Activated T-helper 17 cell treated with anti-CD3 and anti-CD28 coated beads, Interleukin-2, amount 50 U/mL, for 72 hours (primary cell): ENCODE measurements around the gene CIAO2A. TPM values are rescaled to one million over a fixed set of nuclear protein-coding genes. Genes with fewer than 3 reads are reported as not detected.
A peak's percentile ranks its signal among the peaks of the same experiment; 100 is the strongest.
"Not testable (repeated sequence)": the region's sequence is repeated elsewhere in the genome, so short reads cannot be mapped to it uniquely, and the experiment has no call there.

ENCODE experiments used
- ATAC-seq: fragments of 150-1000 bp; cut with Tn5 transposase; replicated peaks from 2 replicates; pipeline ENCODE4 v1.10.0; 2021; ENCODE audit warnings: mild to moderate bottlenecking, moderate library complexity
- H3K27ac Mint-ChIP-seq: one replicate; pipeline ENCODE4 v1.8.0; 2022; ENCODE audit warnings: mixed read lengths
- H3K27me3 Mint-ChIP-seq: one replicate; pipeline ENCODE4 v1.8.0; 2022; ENCODE audit warnings: mixed read lengths
- H3K36me3 Mint-ChIP-seq: one replicate; pipeline ENCODE4 v1.8.0; 2022; ENCODE audit warnings: low read depth, mild to moderate bottlenecking, mixed read lengths
- H3K4me1 Mint-ChIP-seq: one replicate; pipeline ENCODE4 v1.8.0; 2022; ENCODE audit warnings: mixed read lengths
- H3K4me3 Mint-ChIP-seq: one replicate; pipeline ENCODE4 v1.8.0; 2022; ENCODE audit warnings: mild to moderate bottlenecking, mixed read lengths
- H3K9me3 Mint-ChIP-seq: one replicate; pipeline ENCODE4 v1.8.0; 2022; ENCODE audit warnings: mixed read lengths
- total RNA-seq, 2 donors: library from RNA; stranded (reverse); gene quantifications; one replicate each; pipeline ENCODE4 v1.2.3, GENCODE V29; 2022

Gene CIAO2A
- total RNA-seq, 2 donors from 2014 or later: 71.7 to 99.1 TPM

DNA sequence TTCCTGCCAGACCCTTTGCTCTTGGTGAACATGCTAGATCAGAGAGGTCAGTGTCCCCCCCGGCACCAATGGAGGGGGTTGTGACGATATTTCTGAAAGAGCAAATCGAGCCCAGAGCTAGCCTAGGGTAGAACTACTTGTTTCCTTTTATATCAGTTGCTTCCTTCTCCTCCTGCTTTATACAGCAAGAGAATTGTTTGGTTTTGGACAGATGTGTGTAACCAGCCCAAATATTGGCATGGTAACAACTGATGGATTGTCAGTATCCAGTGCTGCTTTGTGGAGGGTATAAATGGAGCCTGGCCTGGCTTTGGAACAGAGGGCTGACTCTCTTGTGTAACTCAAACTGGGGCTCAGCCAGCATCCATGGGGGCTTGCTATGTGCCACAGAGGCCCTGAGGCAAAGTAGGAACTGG lies 29.3 kb upstream of the CIAO2A start:
- Mint-ChIP-seq H3K4me3 (no peak overlapping the region), H3K4me1 (no peaks in the 10 kb centered on the region)

DNA sequence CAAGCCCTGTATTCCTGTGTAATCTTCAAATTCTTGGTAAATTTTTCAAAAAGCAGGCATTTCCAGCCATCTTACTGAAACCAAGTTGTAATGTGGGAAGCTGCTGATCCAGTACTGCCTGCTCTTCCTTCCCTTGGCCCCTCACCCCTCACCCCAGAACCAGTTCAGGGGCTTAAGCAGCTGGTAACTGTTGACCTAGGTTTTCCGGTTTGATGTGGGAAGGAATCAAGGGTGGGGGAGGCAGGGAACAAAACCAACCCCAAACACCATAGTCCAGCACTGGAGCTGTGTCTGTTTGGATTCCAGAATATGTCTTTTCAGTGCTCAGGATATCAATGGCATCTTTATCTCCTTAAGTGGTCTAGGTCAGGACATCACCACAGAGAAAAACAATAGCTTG lies 28.8 kb upstream of the CIAO2A start:
- H3K27me3 Mint-ChIP-seq: no peaks in the 10 kb centered on the region
- peaks cover 100% of the 10 kb centered on the region for H3K36me3 Mint-ChIP-seq
- no peaks in the 10 kb centered on the region for H3K4me1 Mint-ChIP-seq
- H3K4me3 Mint-ChIP-seq: no peak overlapping the region
- no peak overlapping the region for H3K27ac Mint-ChIP-seq
- H3K9me3 Mint-ChIP-seq: no peaks in the 10 kb centered on the region
- no peak for ATAC-seq

More for the DNA sequence above, 29.3 kb upstream of the CIAO2A start:
- ATAC-seq: no peak
- no peaks in the 10 kb centered on the region for H3K9me3 Mint-ChIP-seq
- H3K27me3 Mint-ChIP-seq: no peaks in the 10 kb centered on the region
- H3K27ac Mint-ChIP-seq: no peak overlapping the region
- peaks cover 100% of the 10 kb centered on the region for H3K36me3 Mint-ChIP-seq

DNA sequence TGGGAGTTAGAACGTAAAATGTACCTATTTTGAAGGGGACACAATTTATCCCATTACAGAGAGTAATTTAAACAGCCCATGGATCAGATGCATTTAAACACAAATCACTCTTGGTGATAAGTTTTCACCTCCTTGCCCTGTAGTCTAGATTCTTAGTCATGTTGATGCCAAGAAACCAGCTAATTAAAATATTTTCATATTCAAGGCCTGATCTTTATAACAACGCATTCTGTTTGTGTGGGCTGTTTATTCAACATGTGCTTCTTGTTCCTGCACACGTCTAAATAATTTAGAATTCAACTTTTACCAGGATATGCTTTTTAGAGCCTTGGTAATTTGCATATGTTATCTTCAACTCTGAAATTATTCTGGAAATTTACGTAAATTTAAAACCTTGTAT lies 28.0 kb upstream of the CIAO2A start:
- no peaks in the 10 kb centered on the region for H3K27me3 Mint-ChIP-seq
- ATAC-seq: no peak
- no peak overlapping the region for H3K4me3 Mint-ChIP-seq
- H3K27ac Mint-ChIP-seq: no peak overlapping the region
- H3K9me3 Mint-ChIP-seq: no peaks in the 10 kb centered on the region
- H3K36me3 Mint-ChIP-seq: peaks cover 100% of the 10 kb centered on the region
- H3K4me1 Mint-ChIP-seq: no peaks in the 10 kb centered on the region

DNA sequence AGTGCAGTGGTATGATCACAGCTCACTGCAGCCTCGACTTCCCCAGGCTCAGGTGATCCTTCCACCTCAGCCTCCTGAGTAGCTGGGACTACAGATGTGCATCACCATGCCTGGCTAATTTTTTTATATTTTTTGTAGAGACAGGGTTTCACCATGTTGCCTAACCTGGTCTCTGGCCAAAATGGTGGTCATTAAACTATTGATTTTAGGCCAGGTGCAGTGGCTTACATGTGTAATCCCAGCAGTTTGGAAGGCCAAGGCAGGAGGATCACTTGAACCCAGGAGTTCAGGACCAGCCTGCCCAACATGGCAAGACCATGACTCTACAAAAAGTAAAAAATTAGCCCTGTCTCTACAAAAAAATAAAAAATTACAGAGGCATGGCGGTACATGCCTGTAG lies 26.7 kb upstream of the CIAO2A start:
- not testable (repeated sequence) for H3K9me3 Mint-ChIP-seq, H3K27ac Mint-ChIP-seq, H3K4me3 Mint-ChIP-seq, H3K4me1 Mint-ChIP-seq, ATAC-seq, H3K27me3 Mint-ChIP-seq
- peaks cover 100% of the 10 kb centered on the region for H3K36me3 Mint-ChIP-seq

DNA sequence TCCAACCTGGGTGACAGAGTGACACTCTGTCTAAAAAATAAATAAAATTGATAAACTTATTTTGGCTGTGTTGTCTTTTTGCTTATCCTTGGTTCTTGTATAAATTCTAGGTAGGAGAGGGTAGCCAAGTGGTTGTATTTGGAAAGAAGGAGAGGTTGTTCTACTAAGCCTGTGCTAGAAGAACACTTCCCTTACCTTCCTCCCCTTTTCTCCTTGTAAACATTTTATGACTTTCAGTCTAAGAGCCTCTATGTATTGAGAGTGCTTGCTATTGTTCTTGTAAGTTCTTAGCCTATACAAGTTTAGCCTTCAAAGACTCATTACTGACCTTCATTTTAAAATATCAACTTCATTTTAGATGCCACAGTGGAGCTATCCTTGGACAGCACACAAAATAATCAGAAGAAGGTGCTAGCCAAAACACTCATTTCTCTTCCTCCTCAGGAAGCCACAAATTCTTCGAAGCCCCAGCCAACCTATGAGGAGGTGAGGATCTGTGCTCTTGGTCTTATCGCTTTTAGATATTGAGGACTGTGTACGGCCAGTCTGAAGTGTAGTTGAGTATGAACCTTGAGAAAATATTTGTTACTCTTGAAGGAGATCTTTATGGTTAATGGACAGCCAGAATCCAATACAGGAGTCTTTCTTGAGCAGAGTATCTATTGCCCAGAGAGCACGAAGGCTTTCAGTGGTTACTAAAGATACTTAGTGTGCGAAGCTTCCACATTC lies 24.3 kb upstream of the CIAO2A start:
- H3K4me3 Mint-ChIP-seq: no peak overlapping the region
- H3K4me1 Mint-ChIP-seq: peaks cover under 1% of the 10 kb centered on the region
- ATAC-seq: no peak
- H3K36me3 Mint-ChIP-seq: peaks cover 100% of the 10 kb centered on the region
- no peaks in the 10 kb centered on the region for H3K27me3 Mint-ChIP-seq
- no peaks in the 10 kb centered on the region for H3K9me3 Mint-ChIP-seq
- peak overlapping the region; percentile 52 for H3K27ac Mint-ChIP-seq

DNA sequence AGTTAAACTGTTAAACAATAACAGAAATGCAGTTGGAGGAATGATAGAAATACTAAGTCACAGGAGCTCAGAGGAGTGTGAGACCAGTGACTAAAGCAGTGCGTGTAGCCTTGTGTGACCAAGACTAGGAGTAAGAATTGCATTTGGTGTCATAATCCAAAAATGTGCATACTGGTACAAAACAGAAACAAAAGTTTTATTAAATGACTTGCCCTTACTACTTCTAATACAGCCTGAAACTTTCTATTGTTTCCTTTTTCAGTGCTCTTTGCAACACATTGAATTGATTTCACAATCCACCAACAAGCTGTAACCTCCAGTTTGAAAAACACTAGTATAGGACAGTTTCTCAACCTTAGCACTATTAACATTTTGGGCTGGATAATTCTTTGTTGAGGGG lies 19.3 kb upstream of the CIAO2A start:
- H3K27me3 Mint-ChIP-seq: no peaks in the 10 kb centered on the region
- H3K9me3 Mint-ChIP-seq: no peaks in the 10 kb centered on the region
- peaks cover 63% of the 10 kb centered on the region for H3K36me3 Mint-ChIP-seq
- peak overlapping the region; percentile 56 for H3K27ac Mint-ChIP-seq
- H3K4me3 Mint-ChIP-seq: peak overlapping the region; percentile 25
- peak; percentile 72 for ATAC-seq
- peaks cover 23% of the 10 kb centered on the region for H3K4me1 Mint-ChIP-seq

DNA sequence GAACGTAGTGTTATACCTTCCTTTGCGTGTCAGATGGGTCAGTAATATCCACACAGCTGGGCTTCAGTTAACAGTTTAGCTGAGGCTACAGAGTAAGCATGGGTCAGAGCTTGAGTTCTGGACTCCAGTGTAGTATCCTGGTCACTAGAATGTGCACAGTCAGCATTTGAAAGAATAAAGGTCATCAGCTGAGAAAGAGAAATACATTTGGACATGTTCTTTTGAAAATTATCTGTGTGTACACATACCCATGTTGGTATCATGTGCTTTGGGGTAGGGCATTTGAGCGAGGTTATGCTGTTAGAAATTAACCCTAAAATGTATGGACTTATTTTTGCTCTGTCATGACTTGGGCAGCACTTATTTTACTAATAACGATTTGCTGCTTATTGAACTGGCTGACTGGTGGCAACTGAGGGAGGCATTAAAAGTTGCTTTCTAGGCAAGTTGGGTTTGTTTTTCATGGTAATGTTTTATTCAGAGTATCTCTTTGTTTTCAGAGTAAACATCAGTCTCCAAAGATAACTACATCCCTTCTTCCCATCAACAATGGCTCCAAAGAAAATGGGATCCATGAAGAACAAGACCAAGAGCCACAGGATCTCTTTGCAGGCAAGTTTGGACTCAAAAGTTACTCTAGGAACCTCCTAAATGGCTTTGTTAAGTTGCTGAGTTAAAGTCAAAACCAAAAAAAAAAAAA lies 18.6 kb upstream of the CIAO2A start:
- Mint-ChIP-seq H3K36me3 (peaks cover 57% of the 10 kb centered on the region), H3K27ac (peak overlapping the region; percentile 56), H3K9me3 (no peaks in the 10 kb centered on the region), H3K4me3 (peak overlapping the region; percentile 25), H3K4me1 (peaks cover 23% of the 10 kb centered on the region), H3K27me3 (no peaks in the 10 kb centered on the region)
- no peak for ATAC-seq

DNA sequence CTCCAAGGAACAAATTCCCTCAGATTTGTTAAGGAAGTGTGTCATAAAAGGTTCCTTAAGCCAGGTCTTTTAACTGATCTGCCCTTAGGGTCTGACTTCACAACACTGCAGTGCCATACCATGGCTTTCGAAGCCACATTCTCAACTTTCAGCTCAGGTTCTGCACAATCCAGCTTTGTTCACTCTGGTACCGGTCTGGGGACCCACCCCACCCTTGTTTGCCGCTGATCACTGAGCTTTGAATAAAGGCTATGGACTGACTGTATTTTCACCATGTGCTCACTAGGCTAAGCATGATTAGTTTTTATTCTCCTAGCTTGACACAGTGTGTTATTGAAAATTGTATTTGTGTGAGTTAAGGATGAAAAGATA lies 18.0 kb upstream of the CIAO2A start:
- no peak overlapping the region for H3K4me3 Mint-ChIP-seq
- H3K4me1 Mint-ChIP-seq: peaks cover 27% of the 10 kb centered on the region
- no peaks in the 10 kb centered on the region for H3K9me3 Mint-ChIP-seq
- ATAC-seq: no peak
- no peaks in the 10 kb centered on the region for H3K27me3 Mint-ChIP-seq
- peak overlapping the region; percentile 56 for H3K27ac Mint-ChIP-seq
- peaks cover 51% of the 10 kb centered on the region for H3K36me3 Mint-ChIP-seq

DNA sequence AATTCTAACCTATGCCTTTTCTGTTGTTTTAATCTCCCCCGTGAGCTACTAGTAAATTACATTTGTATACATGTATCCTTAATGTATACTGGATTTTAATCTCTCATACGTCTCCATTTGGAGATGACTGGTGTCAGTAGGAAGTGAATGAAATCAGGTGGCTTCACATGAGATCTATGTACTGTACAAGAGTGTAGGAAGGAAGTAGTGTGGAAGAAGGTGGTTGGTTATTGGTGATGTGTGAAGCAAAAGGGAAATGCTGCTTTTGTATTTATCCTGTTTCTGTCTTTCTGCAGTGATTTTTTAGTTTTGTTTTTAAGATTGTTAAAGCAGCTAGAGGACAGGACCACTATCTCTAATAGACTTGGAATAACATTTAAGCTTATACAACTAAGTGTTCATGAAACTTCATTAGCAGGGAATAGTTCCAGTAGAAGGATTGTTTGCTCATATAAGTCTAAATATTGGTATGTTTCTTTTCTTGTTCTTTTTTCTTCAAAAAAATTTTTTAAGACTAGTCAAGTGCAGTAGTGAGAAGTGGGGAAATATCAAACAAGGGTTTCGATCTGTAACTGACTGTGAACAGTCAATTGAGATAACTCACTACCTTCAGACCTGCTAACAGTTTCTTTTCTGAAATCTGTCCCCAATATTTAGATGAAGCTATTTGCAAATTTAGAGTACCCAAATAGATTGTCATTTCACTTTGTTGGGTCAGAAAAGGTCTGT lies 17.5 kb upstream of the CIAO2A start:
- H3K4me3 Mint-ChIP-seq: no peak overlapping the region
- no peaks in the 10 kb centered on the region for H3K27me3 Mint-ChIP-seq
- ATAC-seq: no peak
- peaks cover 46% of the 10 kb centered on the region for H3K36me3 Mint-ChIP-seq
- peak overlapping the region; percentile 49 for H3K27ac Mint-ChIP-seq
- H3K9me3 Mint-ChIP-seq: no peaks in the 10 kb centered on the region
- H3K4me1 Mint-ChIP-seq: peaks cover 27% of the 10 kb centered on the region

DNA sequence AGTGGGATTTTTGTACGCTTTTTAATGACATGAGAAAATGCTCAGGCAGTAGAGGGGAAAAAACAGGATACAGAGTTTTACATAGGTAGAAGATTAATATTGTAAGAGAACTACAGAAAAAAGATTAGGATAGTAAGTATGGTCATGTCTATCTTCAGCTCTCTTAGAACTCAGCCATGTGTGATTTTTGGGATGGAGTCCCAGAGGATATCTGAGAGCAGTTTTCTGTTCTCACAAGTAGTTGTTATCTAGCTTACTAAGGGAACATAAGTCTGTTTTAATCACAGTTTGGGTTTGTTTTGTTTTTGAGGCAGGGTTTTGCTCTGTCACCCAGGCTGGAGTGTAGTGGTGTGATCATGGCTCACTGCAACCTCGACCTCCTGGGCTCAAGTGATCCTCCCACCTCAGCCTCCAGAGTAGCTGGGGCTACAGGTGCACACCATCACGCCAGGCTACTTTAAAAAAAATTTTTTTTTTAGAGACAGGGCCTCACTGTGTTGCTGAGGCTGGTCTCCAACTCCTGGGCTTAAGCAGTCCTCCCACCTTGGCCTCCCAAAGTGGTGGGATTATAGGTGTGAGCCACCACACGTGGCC lies 16.6 kb upstream of the CIAO2A start:
- not testable (repeated sequence) for H3K9me3 Mint-ChIP-seq, H3K4me3 Mint-ChIP-seq, H3K27me3 Mint-ChIP-seq, ATAC-seq
- Mint-ChIP-seq H3K4me1 (peaks cover 27% of the 10 kb centered on the region), H3K36me3 (peaks cover 36% of the 10 kb centered on the region), H3K27ac (peak overlapping the region; percentile 49)

DNA sequence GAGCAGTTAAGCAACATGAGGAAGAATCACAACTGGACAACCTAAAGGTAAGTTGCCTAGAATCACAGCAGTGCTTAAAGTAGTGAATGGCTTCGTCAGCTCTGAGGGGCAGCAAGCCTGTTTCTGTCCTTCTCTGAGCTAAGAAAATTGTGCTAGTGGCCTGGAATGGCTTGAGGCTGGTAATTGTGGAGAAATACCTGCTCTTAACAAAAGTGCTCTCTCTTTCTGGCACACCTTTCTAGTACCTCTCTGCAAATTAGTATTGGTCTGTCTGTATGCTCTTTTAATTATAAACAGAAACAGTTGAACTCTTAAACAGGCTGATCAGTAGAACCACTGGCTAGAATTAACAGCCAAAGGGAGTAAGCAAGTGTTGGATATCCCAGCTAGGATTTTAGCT lies 13.7 kb upstream of the CIAO2A start:
- Mint-ChIP-seq H3K4me1 (peaks cover 24% of the 10 kb centered on the region), H3K36me3 (peaks cover 14% of the 10 kb centered on the region), H3K27me3 (no peaks in the 10 kb centered on the region), H3K27ac (peak overlapping the region; percentile 54), H3K9me3 (no peaks in the 10 kb centered on the region), H3K4me3 (no peak overlapping the region)
- ATAC-seq: no peak

DNA sequence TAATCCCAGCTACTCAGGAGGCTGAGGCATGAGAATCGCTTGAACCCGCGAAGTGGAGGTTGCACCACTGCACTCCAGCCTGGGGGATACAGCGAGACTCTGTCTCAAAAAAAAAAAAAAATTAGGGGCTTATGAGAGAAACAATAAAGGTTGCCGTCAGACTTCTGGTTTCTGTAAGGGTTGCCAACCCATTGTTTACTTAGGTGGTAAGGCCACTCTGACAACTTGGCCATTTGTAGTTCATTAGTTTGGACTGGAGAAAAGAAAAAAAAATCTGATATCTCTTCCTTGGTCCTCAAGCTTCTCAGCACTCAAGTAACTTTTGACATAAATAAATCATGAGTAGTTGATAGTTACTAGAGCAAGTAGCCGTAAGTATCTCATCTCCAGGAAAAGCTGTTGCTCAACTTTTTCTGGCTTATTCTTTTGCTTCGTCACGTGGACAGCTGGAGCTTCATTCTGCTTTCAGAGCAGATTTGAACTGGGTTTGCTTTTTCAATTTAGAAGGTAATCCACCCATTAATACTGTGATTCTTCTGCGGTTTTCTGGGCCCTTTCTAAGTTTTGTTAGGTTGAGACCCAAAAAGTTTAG lies 11.6 kb upstream of the CIAO2A start:
- H3K27me3 Mint-ChIP-seq: no peaks in the 10 kb centered on the region
- peaks cover 9% of the 10 kb centered on the region for H3K36me3 Mint-ChIP-seq
- no peak for ATAC-seq
- H3K4me3 Mint-ChIP-seq: no peak overlapping the region
- no peaks in the 10 kb centered on the region for H3K9me3 Mint-ChIP-seq
- H3K4me1 Mint-ChIP-seq: peaks cover 9% of the 10 kb centered on the region
- H3K27ac Mint-ChIP-seq: no peak overlapping the region

DNA sequence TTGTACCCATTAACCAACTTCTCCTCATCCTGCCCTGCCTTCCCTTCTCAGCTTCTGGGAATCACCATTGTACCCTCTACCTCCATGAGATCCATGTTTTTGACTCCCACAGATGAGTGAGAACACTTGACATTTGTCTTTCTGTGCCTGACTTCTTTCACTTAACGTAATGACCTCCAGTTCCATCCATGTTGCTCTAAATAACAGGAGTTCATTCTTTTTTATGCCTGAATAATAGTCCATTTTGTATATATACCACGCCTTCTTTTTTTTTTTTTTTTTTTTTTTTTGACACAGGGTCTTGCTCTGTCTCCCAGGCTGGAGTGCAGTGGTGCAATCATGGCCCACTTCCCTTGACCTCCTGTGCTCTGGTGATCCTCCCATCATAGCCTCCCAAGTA lies 8.9 kb upstream of the CIAO2A start:
- ATAC-seq: no peak
- Mint-ChIP-seq H3K27me3 (no peaks in the 10 kb centered on the region), H3K9me3 (no peaks in the 10 kb centered on the region), H3K36me3 (peaks cover 22% of the 10 kb centered on the region), H3K4me1 (peaks cover 18% of the 10 kb centered on the region), H3K4me3 (no peak overlapping the region), H3K27ac (no peak overlapping the region)

DNA sequence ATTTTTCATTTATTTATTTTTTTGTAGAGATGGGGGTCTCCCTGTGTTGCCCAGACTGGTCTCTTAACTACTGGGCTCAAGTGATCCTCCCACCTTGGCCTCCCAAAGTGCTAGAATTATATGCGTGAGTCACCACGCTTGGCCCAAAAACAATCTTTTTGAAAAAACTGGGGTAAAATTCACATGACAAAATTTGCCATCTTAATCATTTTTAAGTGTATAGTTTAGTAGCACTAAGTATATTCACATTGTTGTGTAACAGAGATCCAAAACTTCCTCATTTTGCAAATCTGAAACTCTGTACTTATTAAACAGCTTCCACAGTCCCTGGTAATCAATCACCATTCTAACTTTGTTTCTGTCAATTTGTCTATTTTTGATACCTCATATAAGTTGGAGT lies 7.3 kb upstream of the CIAO2A start:
- H3K27me3 Mint-ChIP-seq: no peaks in the 10 kb centered on the region
- peaks cover 22% of the 10 kb centered on the region for H3K4me1 Mint-ChIP-seq
- no peak overlapping the region for H3K27ac Mint-ChIP-seq
- ATAC-seq: no peak
- H3K9me3 Mint-ChIP-seq: no peaks in the 10 kb centered on the region
- H3K36me3 Mint-ChIP-seq: peaks cover 27% of the 10 kb centered on the region
- no peak overlapping the region for H3K4me3 Mint-ChIP-seq
